Central memory CD8-positive, alpha-beta T cell (primary cell): ENCODE measurements around the gene EDEM3.

Experiments
- ATAC-seq: fragments of 150-1000 bp; cut with Tn5 transposase; replicated peaks from 2 replicates; pipeline ENCODE4 v1.10.0; 2022; ENCODE audit warnings: mild to moderate bottlenecking, moderate FRiP score, moderate number of reproducible peaks; ENCODE audit not compliant: poor library complexity, severe bottlenecking; ENCODE audit errors: extremely low read depth
- DNase-seq, 2 donors: peaks; one replicate each; pipeline ENCODE4 v3.0.0; 2021; ENCODE audit warnings: low spot score in 2 of 2
- H3K27ac Mint-ChIP-seq: one replicate; pipeline ENCODE4 v1.8.0; 2022; ENCODE audit warnings: low read depth, mild to moderate bottlenecking, moderate library complexity, mixed read lengths
- H3K27me3 Mint-ChIP-seq: one replicate; pipeline ENCODE4 v1.8.0; 2022; ENCODE audit warnings: mixed read lengths
- H3K36me3 Mint-ChIP-seq: one replicate; pipeline ENCODE4 v1.8.0; 2022; ENCODE audit warnings: mild to moderate bottlenecking, moderate library complexity, mixed read lengths; ENCODE audit not compliant: insufficient read depth
- H3K4me1 Mint-ChIP-seq: one replicate; pipeline ENCODE4 v1.8.0; 2022; ENCODE audit warnings: mixed read lengths
- H3K4me3 Mint-ChIP-seq: one replicate; pipeline ENCODE4 v1.8.0; 2022; ENCODE audit warnings: mild to moderate bottlenecking, moderate library complexity, mixed read lengths
- H3K9me3 Mint-ChIP-seq: one replicate; pipeline ENCODE4 v1.8.0; 2022; ENCODE audit warnings: mixed read lengths

EDEM3 gene, protein sequence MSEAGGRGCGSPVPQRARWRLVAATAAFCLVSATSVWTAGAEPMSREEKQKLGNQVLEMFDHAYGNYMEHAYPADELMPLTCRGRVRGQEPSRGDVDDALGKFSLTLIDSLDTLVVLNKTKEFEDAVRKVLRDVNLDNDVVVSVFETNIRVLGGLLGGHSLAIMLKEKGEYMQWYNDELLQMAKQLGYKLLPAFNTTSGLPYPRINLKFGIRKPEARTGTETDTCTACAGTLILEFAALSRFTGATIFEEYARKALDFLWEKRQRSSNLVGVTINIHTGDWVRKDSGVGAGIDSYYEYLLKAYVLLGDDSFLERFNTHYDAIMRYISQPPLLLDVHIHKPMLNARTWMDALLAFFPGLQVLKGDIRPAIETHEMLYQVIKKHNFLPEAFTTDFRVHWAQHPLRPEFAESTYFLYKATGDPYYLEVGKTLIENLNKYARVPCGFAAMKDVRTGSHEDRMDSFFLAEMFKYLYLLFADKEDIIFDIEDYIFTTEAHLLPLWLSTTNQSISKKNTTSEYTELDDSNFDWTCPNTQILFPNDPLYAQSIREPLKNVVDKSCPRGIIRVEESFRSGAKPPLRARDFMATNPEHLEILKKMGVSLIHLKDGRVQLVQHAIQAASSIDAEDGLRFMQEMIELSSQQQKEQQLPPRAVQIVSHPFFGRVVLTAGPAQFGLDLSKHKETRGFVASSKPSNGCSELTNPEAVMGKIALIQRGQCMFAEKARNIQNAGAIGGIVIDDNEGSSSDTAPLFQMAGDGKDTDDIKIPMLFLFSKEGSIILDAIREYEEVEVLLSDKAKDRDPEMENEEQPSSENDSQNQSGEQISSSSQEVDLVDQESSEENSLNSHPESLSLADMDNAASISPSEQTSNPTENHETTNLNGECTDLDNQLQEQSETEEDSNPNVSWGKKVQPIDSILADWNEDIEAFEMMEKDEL

GRCh38 chr1:184754476-184755225 is at the start of gene EDEM3:
Gene EDEM3, minus strand, starts transcription at chr1:184754858. Its CDS starts 212 bp downstream, at chr1:184754646.
- peak within 1 kb of the TSS; percentile 95 for H3K27ac Mint-ChIP-seq
- peak within 1 kb of the TSS; percentile 92 for H3K4me3 Mint-ChIP-seq
- ATAC-seq (peak; percentile 92), DNase-seq (peak; percentile 89 to 98)
- H3K27me3 Mint-ChIP-seq: no peaks in the 10 kb centered on the region
- H3K4me1 Mint-ChIP-seq: peaks cover 29% of the 10 kb centered on the region
- peaks cover 22% of the 10 kb centered on the region for H3K36me3 Mint-ChIP-seq
- H3K9me3 Mint-ChIP-seq: no peaks in the 10 kb centered on the region

GRCh38 chr1:184804220-184804619 is 49.6 kb upstream of the EDEM3 start:
- Mint-ChIP-seq H3K4me3 (no peak overlapping the region), H3K4me1 (peaks cover 6% of the 10 kb centered on the region), H3K36me3 (peaks cover 45% of the 10 kb centered on the region), H3K9me3 (no peaks in the 10 kb centered on the region), H3K27me3 (no peaks in the 10 kb centered on the region), H3K27ac (no peak overlapping the region)
- ATAC-seq: no peak
- DNase-seq: no peak

GRCh38 chr1:184803180-184803492 is 48.5 kb upstream of the EDEM3 start:
- Mint-ChIP-seq H3K27ac (no peak overlapping the region), H3K4me1 (peaks cover 6% of the 10 kb centered on the region), H3K4me3 (no peak overlapping the region), H3K36me3 (peaks cover 43% of the 10 kb centered on the region), H3K27me3 (no peaks in the 10 kb centered on the region), H3K9me3 (no peaks in the 10 kb centered on the region)
- no peak for ATAC-seq
- DNase-seq: no peak

GRCh38 chr1:184802354-184803179 is 47.9 kb upstream of the EDEM3 start:
- Mint-ChIP-seq H3K4me3 (no peak overlapping the region), H3K27ac (no peak overlapping the region), H3K27me3 (no peaks in the 10 kb centered on the region), H3K36me3 (peaks cover 41% of the 10 kb centered on the region), H3K9me3 (no peaks in the 10 kb centered on the region), H3K4me1 (peaks cover 6% of the 10 kb centered on the region)
- ATAC-seq (no peak), DNase-seq (no peak)

DNA sequence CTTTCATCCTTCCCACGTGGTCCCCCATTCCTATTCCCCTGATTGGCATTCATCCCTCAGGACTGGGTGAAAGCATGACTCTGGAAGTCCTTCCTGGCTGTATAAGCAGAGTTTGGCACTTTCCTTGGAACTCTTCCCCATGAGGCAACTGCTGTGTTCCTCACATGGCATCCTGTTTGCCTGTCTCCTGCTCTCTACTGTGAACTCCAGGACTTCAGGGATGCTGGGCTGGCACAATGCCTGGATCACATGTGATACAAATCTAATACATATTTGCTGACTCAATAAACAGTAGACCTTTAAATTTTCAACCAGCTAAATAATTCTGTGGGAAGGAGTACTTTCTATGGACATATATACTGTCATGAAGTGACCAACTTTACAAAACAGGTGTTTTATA is 46.8 kb upstream of the EDEM3 start:
- no peaks in the 10 kb centered on the region for H3K9me3 Mint-ChIP-seq
- no peak for DNase-seq
- no peaks in the 10 kb centered on the region for H3K27me3 Mint-ChIP-seq
- ATAC-seq: no peak
- H3K4me3 Mint-ChIP-seq: no peak overlapping the region
- H3K4me1 Mint-ChIP-seq: peaks cover 6% of the 10 kb centered on the region
- peaks cover 39% of the 10 kb centered on the region for H3K36me3 Mint-ChIP-seq
- H3K27ac Mint-ChIP-seq: no peak overlapping the region

DNA sequence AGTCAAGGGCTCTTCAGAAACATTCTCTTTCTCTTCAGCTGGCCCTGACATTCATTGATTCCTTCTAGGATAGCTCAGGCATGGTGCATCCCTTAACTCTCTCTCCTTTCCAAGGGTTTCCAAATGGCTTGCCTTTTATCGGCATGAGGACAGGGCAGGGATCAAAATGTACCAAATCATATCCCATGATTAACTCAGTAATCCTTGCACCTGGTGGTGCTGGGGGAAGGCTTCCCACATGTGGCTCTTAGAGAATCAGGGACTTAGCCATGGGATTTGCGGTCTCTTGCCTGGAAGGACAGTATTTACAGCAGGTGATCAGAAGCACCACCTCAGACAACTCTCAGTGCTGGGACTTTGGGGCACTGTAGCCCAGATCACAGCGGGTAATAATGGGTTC is 46.2 kb upstream of the EDEM3 start:
- Mint-ChIP-seq H3K27me3 (no peaks in the 10 kb centered on the region), H3K27ac (peak overlapping the region; percentile 64), H3K4me3 (no peak overlapping the region), H3K36me3 (peaks cover 43% of the 10 kb centered on the region), H3K4me1 (peaks cover 6% of the 10 kb centered on the region), H3K9me3 (no peaks in the 10 kb centered on the region)
- DNase-seq (no peak), ATAC-seq (no peak)

- no peak for DNase-seq
- H3K4me3 Mint-ChIP-seq: no peak overlapping the region
- H3K9me3 Mint-ChIP-seq: no peaks in the 10 kb centered on the region
- H3K4me1 Mint-ChIP-seq: no peaks in the 10 kb centered on the region
- no peak for ATAC-seq
- H3K36me3 Mint-ChIP-seq: peaks cover 24% of the 10 kb centered on the region
- H3K27me3 Mint-ChIP-seq: no peaks in the 10 kb centered on the region
- no peak overlapping the region for H3K27ac Mint-ChIP-seq
Measured at GRCh38 chr1:184793967-184794366, 39.3 kb upstream of the EDEM3 start.

GRCh38 chr1:184792450-184792969 is 37.9 kb upstream of the EDEM3 start:
- H3K9me3 Mint-ChIP-seq: no peaks in the 10 kb centered on the region
- H3K36me3 Mint-ChIP-seq: peaks cover 18% of the 10 kb centered on the region
- H3K27ac Mint-ChIP-seq: no peak overlapping the region
- no peak overlapping the region for H3K4me3 Mint-ChIP-seq
- ATAC-seq (no peak), DNase-seq (no peak)
- H3K27me3 Mint-ChIP-seq: no peaks in the 10 kb centered on the region
- H3K4me1 Mint-ChIP-seq: no peaks in the 10 kb centered on the region

DNA sequence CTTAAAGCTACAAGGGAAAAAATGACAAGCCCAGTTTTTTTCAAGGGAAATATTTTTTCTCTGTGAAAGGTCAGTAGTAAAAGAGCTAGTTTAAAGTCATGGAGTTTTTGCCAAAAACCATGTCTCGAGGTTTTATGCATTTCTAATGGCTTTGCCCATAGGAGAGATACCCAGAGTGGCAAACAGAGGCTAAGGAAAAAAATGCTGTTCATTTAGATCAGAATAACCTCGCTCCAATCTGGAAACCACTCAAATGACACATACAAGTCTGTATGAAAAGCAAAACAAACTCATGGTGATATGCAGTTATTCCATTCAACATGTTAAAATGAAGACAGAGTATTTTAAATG is 36.9 kb upstream of the EDEM3 start:
- Mint-ChIP-seq H3K4me1 (no peaks in the 10 kb centered on the region), H3K36me3 (peaks cover 15% of the 10 kb centered on the region), H3K4me3 (no peak overlapping the region), H3K9me3 (peaks cover 5% of the 10 kb centered on the region), H3K27me3 (no peaks in the 10 kb centered on the region), H3K27ac (no peak overlapping the region)
- ATAC-seq: no peak
- no peak for DNase-seq

GRCh38 chr1:184790642-184791549 is 36.2 kb upstream of the EDEM3 start:
- peaks cover 5% of the 10 kb centered on the region for H3K9me3 Mint-ChIP-seq
- no peak for ATAC-seq
- H3K4me1 Mint-ChIP-seq: no peaks in the 10 kb centered on the region
- no peak overlapping the region for H3K4me3 Mint-ChIP-seq
- H3K27ac Mint-ChIP-seq: no peak overlapping the region
- DNase-seq: no peak
- peaks cover 10% of the 10 kb centered on the region for H3K36me3 Mint-ChIP-seq
- H3K27me3 Mint-ChIP-seq: no peaks in the 10 kb centered on the region

GRCh38 chr1:184789884-184790283 is 35.2 kb upstream of the EDEM3 start:
- Mint-ChIP-seq H3K9me3 (peaks cover 5% of the 10 kb centered on the region), H3K27ac (no peak overlapping the region)

More at GRCh38 chr1:184789884-184790283, 35.2 kb upstream of the EDEM3 start:
- no peak for ATAC-seq
- DNase-seq: no peak
- H3K4me1 Mint-ChIP-seq: no peaks in the 10 kb centered on the region
- no peaks in the 10 kb centered on the region for H3K27me3 Mint-ChIP-seq
- no peak overlapping the region for H3K4me3 Mint-ChIP-seq
- H3K36me3 Mint-ChIP-seq: peaks cover 6% of the 10 kb centered on the region
